Liver (tissue), 9 donors: ENCODE results near the gene MICOS13. TPM values are rescaled to one million over a fixed set of nuclear protein-coding genes. Genes with fewer than 3 reads are reported as not detected.

ENCODE experiments used
- DNase-seq: peaks from one replicate; pipeline ENCODE4 v3.0.0-alpha.2; 2017; ENCODE audit warnings: low spot score
- H3K27ac ChIP-seq, 2 donors: one replicate each; pipeline ENCODE4 v1.7.0; 2013; ENCODE audit warnings: inconsistent platforms in 2 of 2, low read length in 2 of 2, control low read depth in 1 of 2, low read depth in 1 of 2, mild to moderate bottlenecking in 1 of 2
- H3K27me3 ChIP-seq, 4 donors: one replicate each; pipeline versions ENCODE4 v1.6.1 to v1.7.0; 2013; ENCODE audit warnings: low read length in 3 of 4, inconsistent platforms in 1 of 4, mild to moderate bottlenecking in 1 of 4, moderate library complexity in 1 of 4; ENCODE audit not compliant: control insufficient read depth in 4 of 4, insufficient read depth in 4 of 4
- H3K36me3 ChIP-seq, 4 donors: one replicate each; pipeline versions ENCODE4 v1.6.1 to v1.7.0; 2013; ENCODE audit warnings: low read length in 3 of 4, mild to moderate bottlenecking in 3 of 4, low read depth in 1 of 4, moderate library complexity in 1 of 4; ENCODE audit not compliant: control insufficient read depth in 4 of 4, insufficient read depth in 3 of 4
- H3K4me1 ChIP-seq, 4 donors: one replicate each; pipeline versions ENCODE4 v1.6.1 to v1.7.0; 2013; ENCODE audit warnings: low read length in 3 of 4, mild to moderate bottlenecking in 3 of 4, moderate library complexity in 1 of 4; ENCODE audit not compliant: control insufficient read depth in 4 of 4, insufficient read depth in 4 of 4
- H3K4me3 ChIP-seq, 3 donors: one replicate each; pipeline versions ENCODE4 v1.6.1 to v1.7.0; 2013; ENCODE audit warnings: low read length in 3 of 3, control low read depth in 1 of 3, low read depth in 1 of 3, mild to moderate bottlenecking in 1 of 3
- H3K9ac ChIP-seq, 2 donors: one replicate each; pipeline ENCODE4 v1.7.0; 2013; ENCODE audit warnings: low read length in 2 of 2, mild to moderate bottlenecking in 2 of 2, moderate library complexity in 2 of 2, control low read depth in 1 of 2, low read depth in 1 of 2
- H3K9me3 ChIP-seq, 4 donors: one replicate each; pipeline versions ENCODE4 v1.6.1 to v1.7.0; 2013; ENCODE audit warnings: low read length in 3 of 4; ENCODE audit not compliant: control insufficient read depth in 4 of 4
- ATF3 ChIP-seq: IDR thresholded peaks from 2 replicates; pipeline ENCODE4 v1.6.1; 2016; ENCODE audit warnings: antibody characterized with exemption
- FOXA1 ChIP-seq: IDR thresholded peaks from 2 replicates; pipeline ENCODE4 v1.6.1; 2016; ENCODE audit warnings: antibody characterized with exemption
- FOXA2 ChIP-seq: IDR thresholded peaks from 2 replicates; pipeline ENCODE4 v1.6.1; 2016; ENCODE audit warnings: antibody characterized with exemption
- GABPA ChIP-seq, 2 donors: IDR thresholded peaks in 1 of 2; conservative IDR thresholded peaks in 1 of 2; 2 replicates each; pipeline ENCODE4 v1.6.1; 2016; ENCODE audit warnings: antibody characterized with exemption in 2 of 2, mild to moderate bottlenecking in 1 of 2, moderate library complexity in 1 of 2
- HNF4A ChIP-seq, 2 donors: conservative IDR thresholded peaks; 2 replicates each; pipeline ENCODE4 v1.6.1; 2016; ENCODE audit warnings: antibody characterized with exemption in 2 of 2, mild to moderate bottlenecking in 2 of 2
- HNF4G ChIP-seq: IDR thresholded peaks from 2 replicates; pipeline ENCODE4 v1.6.1; 2016; ENCODE audit warnings: antibody characterized with exemption
- JUND ChIP-seq, 2 donors: IDR thresholded peaks; 2 replicates each; pipeline ENCODE4 v1.6.1; 2016; ENCODE audit warnings: antibody characterized with exemption in 2 of 2
- MAX ChIP-seq: IDR thresholded peaks from 2 replicates; pipeline ENCODE4 v1.6.1; 2016; ENCODE audit warnings: antibody characterized with exemption
- NR2F2 ChIP-seq: IDR thresholded peaks from 2 replicates; pipeline ENCODE4 v1.6.1; 2016; ENCODE audit warnings: antibody characterized with exemption
- RAD21 ChIP-seq, 2 donors: IDR thresholded peaks; 2 replicates each; pipeline ENCODE4 v1.6.1; 2016; ENCODE audit warnings: antibody characterized with exemption in 2 of 2, mild to moderate bottlenecking in 2 of 2
- REST ChIP-seq: IDR thresholded peaks from 2 replicates; pipeline ENCODE4 v1.6.1; 2016; ENCODE audit warnings: antibody characterized with exemption, mild to moderate bottlenecking
- RXRA ChIP-seq, 2 donors: IDR thresholded peaks; 2 replicates each; pipeline ENCODE4 v1.6.1; 2017 to 2018; ENCODE audit warnings: antibody characterized with exemption in 2 of 2, mild to moderate bottlenecking in 1 of 2
- SP1 ChIP-seq: IDR thresholded peaks from 2 replicates; pipeline ENCODE4 v1.6.1; 2018; ENCODE audit warnings: antibody characterized with exemption, mild to moderate bottlenecking
- YY1 ChIP-seq: IDR thresholded peaks from 2 replicates; pipeline ENCODE4 v1.6.1; 2016; ENCODE audit warnings: antibody characterized with exemption, mild to moderate bottlenecking
- ZBTB33 ChIP-seq: IDR thresholded peaks from 2 replicates; pipeline ENCODE4 v1.6.1; 2016; ENCODE audit warnings: antibody characterized with exemption
- WGBS: extraction: QIAGEN DNeasy Blood & Tissue Kit; methylation state at CpG from one replicate; pipeline ENCODE4 v1.1.7; 2013; 5-methylcytosine and 5-hydroxymethylcytosine counted together
- polyA plus RNA-seq, 2 donors: library from polyadenylated mRNA; stranded (reverse) in 1 of 2; unstranded in 1 of 2; fragments of 200-250 nt in 1 of 2; fragments of >200 nt in 1 of 2; fragmentation: Nextera tagmentation in 1 of 2; extraction: Ambion mirVana in 1 of 2; gene quantifications; one replicate each; pipeline versions ENCODE4 v1.2.1 to v1.2.3, GENCODE V29; 2013 to 2015
- total RNA-seq, 2 donors: library from RNA; depleted of rRNA; stranded (reverse); fragments of >200 nt; gene quantifications; one replicate each; pipeline ENCODE4 v1.2.3, GENCODE V29; 2014
- donor health status: healthy.
- donor health status: healthy.
- donor health status: healthy.
- donor health status: healthy.
- donor health status: healthy.

The MICOS13 gene
- total and polyA plus RNA-seq, 4 donors = 11.5 to 84.0 (median 30.8) TPM

GRCh38 chr19:5637971-5638370 lies 42.3 kb downstream of the MICOS13 start:
- Histone ChIP-seq H3K9me3 (no peaks in the 10 kb centered on the region), H3K27ac (no peak overlapping the region), H3K27me3 (no peaks in the 10 kb centered on the region), H3K4me3 (no peak overlapping the region), H3K4me1 (peaks cover 5 to 34% (median 28%) of the 10 kb centered on the region in 4 donors), H3K9ac (no peak overlapping the region), H3K36me3 (peaks cover 1 to 5% (median 4%) of the 10 kb centered on the region in 4 donors)
- 60% methylated on average over 1 of the region's 1 CpG for WGBS
- TF ChIP-seq HNF4A (conservative IDR thresholded peaks at IDR 0.05) = no peak
- no peak for TF ChIP-seq GABPA (IDR thresholded peaks at IDR 0.05 in 1 of 2, conservative IDR thresholded peaks at IDR 0.05 in 1 of 2)
- TF ChIP-seq YY1 = no peak
- TF ChIP-seq FOXA1 = no peak
- no peak for TF ChIP-seq JUND (IDR thresholded peaks at IDR 0.05)
- DNase-seq = no peak

- no peak overlapping the region for H3K27ac ChIP-seq
Observed at GRCh38 chr19:5635427-5635826, 44.9 kb downstream of the MICOS13 start.

GRCh38 chr19:5632657-5633056 lies 47.7 kb downstream of the MICOS13 start:
- Histone ChIP-seq H3K27ac (peak overlapping the region; percentile 15 to 23), H3K27me3 (no peaks in the 10 kb centered on the region), H3K4me1 (peaks cover 9 to 52% (median 39%) of the 10 kb centered on the region in 4 donors), H3K4me3 (no peak overlapping the region), H3K36me3 (peaks cover under 1 to 5% (median 2%) of the 10 kb centered on the region in 4 donors), H3K9ac (no peak overlapping the region), H3K9me3 (no peaks in the 10 kb centered on the region)
- no peak for DNase-seq
- 54% methylated on average over 5 of the region's 5 CpGs for WGBS
- no peak for TF ChIP-seq REST
- no peak for TF ChIP-seq FOXA1
- TF ChIP-seq RAD21 (IDR thresholded peaks at IDR 0.05) = no peak
- no peak for TF ChIP-seq HNF4G
- peak; percentile 21 to 57 for TF ChIP-seq HNF4A (conservative IDR thresholded peaks at IDR 0.05)
- no peak for TF ChIP-seq ZBTB33
- TF ChIP-seq RXRA (IDR thresholded peaks at IDR 0.05) = peak in 1 of 2 donors; percentile 51
- TF ChIP-seq SP1 = no peak
- no peak for TF ChIP-seq MAX
- no peak for TF ChIP-seq NR2F2

More at GRCh38 chr19:5635427-5635826, 44.9 kb downstream of the MICOS13 start:
- 91% methylated on average over 6 of the region's 6 CpGs for WGBS
- Histone ChIP-seq H3K27me3 (no peaks in the 10 kb centered on the region), H3K4me1 (peaks cover 9 to 37% (median 34%) of the 10 kb centered on the region in 4 donors), H3K36me3 (peaks cover 0 to 2% (median 0%) of the 10 kb centered on the region in 4 donors), H3K9me3 (no peaks in the 10 kb centered on the region), H3K9ac (no peak overlapping the region), H3K4me3 (no peak overlapping the region)
- no peak for TF ChIP-seq RXRA (IDR thresholded peaks at IDR 0.05)
- TF ChIP-seq ATF3 = no peak
- TF ChIP-seq FOXA2 = no peak
- TF ChIP-seq YY1 = no peak
- no peak for TF ChIP-seq ZBTB33
- no peak for DNase-seq
